GM23338 (cell line): ENCODE results near the gene TMEM170B. TPM values are rescaled to one million over a fixed set of nuclear protein-coding genes. Genes with fewer than 3 reads are reported as not detected.

ENCODE experiments used
- ATAC-seq: fragments of 200-7000 bp; cut with Tn5 transposase; 3 replicates; pipeline ENCODE4 v1.9.1; 2020
- DNase-seq: peaks from one replicate; pipeline ENCODE4 v3.0.0-alpha.2; 2015; ENCODE audit warnings: low spot score
- H2AFZ ChIP-seq: fragments of 200-600 bp; sonication (generic); 2 replicates; pipeline ENCODE4 v1.8.0; 2016; ENCODE audit warnings: antibody characterized with exemption, mild to moderate bottlenecking, moderate library complexity
- H3F3A ChIP-seq: fragments of 200-600 bp; sonication (generic); replicated peaks from 2 replicates; pipeline ENCODE4 v1.8.0; 2017; ENCODE audit warnings: antibody characterized with exemption, mixed run types, low read depth
- H3K27ac ChIP-seq: fragments of 200-600 bp; sonication (generic); 2 replicates; pipeline ENCODE4 v1.6.1; 2016; ENCODE audit warnings: low read depth
- H3K27me3 ChIP-seq: fragments of 200-600 bp; sonication (generic); 2 replicates; pipeline ENCODE4 v1.8.0; 2016; ENCODE audit warnings: mild to moderate bottlenecking, mixed run types, moderate library complexity; ENCODE audit not compliant: insufficient read depth
- H3K36me3 ChIP-seq: fragments of 200-600 bp; sonication (generic); 2 replicates; pipeline ENCODE4 v1.8.0; 2016; ENCODE audit warnings: mild to moderate bottlenecking; ENCODE audit not compliant: insufficient read depth
- H3K4me1 ChIP-seq: fragments of 200-600 bp; sonication (generic); 2 replicates; pipeline ENCODE4 v1.8.0; 2016; ENCODE audit warnings: mild to moderate bottlenecking, moderate library complexity; ENCODE audit not compliant: insufficient read depth
- H3K4me2 ChIP-seq: fragments of 200-600 bp; sonication (generic); 2 replicates; pipeline ENCODE4 v1.7.1; 2017; ENCODE audit warnings: mixed run types
- H3K4me3 ChIP-seq: fragments of 200-600 bp; sonication (generic); 2 replicates; pipeline ENCODE4 v1.6.1; 2016; ENCODE audit warnings: mixed run types
- H3K79me2 ChIP-seq: fragments of 200-600 bp; sonication (generic); replicated peaks from 2 replicates; pipeline ENCODE4 v1.8.0; 2017; ENCODE audit warnings: mild to moderate bottlenecking; ENCODE audit not compliant: insufficient read depth
- H3K9me2 ChIP-seq: fragments of 200-600 bp; sonication (generic); 2 replicates; pipeline ENCODE4 v1.8.0; 2017; ENCODE audit not compliant: insufficient read depth
- H4K20me1 ChIP-seq: fragments of 200-600 bp; sonication (generic); replicated peaks from 2 replicates; pipeline ENCODE4 v1.8.0; 2017; ENCODE audit warnings: mild to moderate bottlenecking; ENCODE audit not compliant: insufficient read depth
- H3K27ac Mint-ChIP-seq: 2 replicates; pipeline ENCODE4 v1.8.0; 2020; ENCODE audit warnings: inconsistent platforms, mild to moderate bottlenecking, moderate library complexity, mixed read lengths
- H3K27me3 Mint-ChIP-seq: 3 replicates; pipeline ENCODE4 v1.8.0; 2022; ENCODE audit warnings: low read depth, mild to moderate bottlenecking, moderate library complexity, mixed read lengths, inconsistent platforms; ENCODE audit not compliant: insufficient read depth, poor library complexity
- H3K36me3 Mint-ChIP-seq: 3 replicates; pipeline ENCODE4 v1.8.0; 2021; ENCODE audit warnings: low read depth, mild to moderate bottlenecking, inconsistent platforms, moderate library complexity, mixed read lengths
- H3K4me1 Mint-ChIP-seq: 3 replicates; pipeline ENCODE4 v1.8.0; 2020; ENCODE audit warnings: mild to moderate bottlenecking, inconsistent platforms, mixed read lengths
- H3K4me3 Mint-ChIP-seq: 3 replicates; pipeline ENCODE4 v1.8.0; 2021; ENCODE audit warnings: moderate library complexity, mild to moderate bottlenecking, inconsistent platforms, mixed read lengths
- H3K9me3 Mint-ChIP-seq: 3 replicates; pipeline ENCODE4 v1.8.0; 2020; ENCODE audit warnings: moderate library complexity, mild to moderate bottlenecking, inconsistent platforms, mixed read lengths
- CREB1 ChIP-seq: fragments of 250-450 bp; sonication (Bioruptor Pico); IDR thresholded peaks from 2 replicates; pipeline ENCODE4 v1.5.0; 2020; ENCODE audit warnings: low read depth, mild to moderate bottlenecking, moderate library complexity
- ETS1 ChIP-seq: IDR thresholded peaks from 2 replicates; pipeline ENCODE4 v1.6.1; 2016; ENCODE audit warnings: antibody characterized with exemption
- EZH2 ChIP-seq: fragments of 200-600 bp; sonication (generic); IDR thresholded peaks from one replicate; pipeline ENCODE4 v1.8.0; 2017; ENCODE audit warnings: antibody characterized with exemption, mild to moderate bottlenecking, low read depth; ENCODE audit not compliant: unreplicated experiment
- EZH2phosphoT487 ChIP-seq: fragments of 200-600 bp; sonication (generic); IDR thresholded peaks from one replicate; pipeline ENCODE4 v1.8.1; 2018; ENCODE audit warnings: antibody characterized with exemption; ENCODE audit not compliant: unreplicated experiment
- JUNB ChIP-seq: IDR thresholded peaks from one replicate; pipeline ENCODE4 v1.6.1; 2016; ENCODE audit warnings: antibody characterized with exemption; ENCODE audit not compliant: unreplicated experiment
- NANOG ChIP-seq: IDR thresholded peaks from 2 replicates; pipeline ENCODE4 v1.6.1; 2016; ENCODE audit warnings: antibody characterized with exemption, borderline replicate concordance
- POLR2AphosphoS5 ChIP-seq: IDR thresholded peaks from 2 replicates; pipeline ENCODE4 v1.6.1; 2016; ENCODE audit warnings: antibody characterized with exemption, low read depth
- REST ChIP-seq: IDR thresholded peaks from one replicate; pipeline ENCODE4 v1.6.1; 2018; ENCODE audit warnings: antibody characterized with exemption; ENCODE audit not compliant: unreplicated experiment
- ZNF114 ChIP-seq: fragments of 250-450 bp; sonication (Bioruptor Pico); IDR thresholded peaks from 2 replicates; pipeline ENCODE4 v1.5.0; 2020; ENCODE audit warnings: mild to moderate bottlenecking, moderate library complexity
- ZNF331 ChIP-seq: fragments of 250-450 bp; sonication (Bioruptor Pico); IDR thresholded peaks from 2 replicates; pipeline ENCODE4 v1.5.0; 2020; ENCODE audit warnings: low read depth, mild to moderate bottlenecking, moderate library complexity
- polyA plus RNA-seq: library from polyadenylated mRNA; unstranded; fragments of >200 nt; fragmentation: Nextera tagmentation; extraction: Ambion mirVana; gene quantifications from 2 replicates; pipeline ENCODE4 v1.2.1, GENCODE V29; 2016
- total RNA-seq: library from RNA; depleted of rRNA; stranded (reverse); fragments of >200 nt; shearing (Covaris generic); gene quantifications from 2 replicates; pipeline ENCODE4 v1.2.3, GENCODE V29; 2014
- TF ChIP-seq, protein P1 (sequence below): fragments of 250-450 bp; sonication (Bioruptor Pico); IDR thresholded peaks from 2 replicates; pipeline ENCODE4 v1.5.0; 2020; ENCODE audit warnings: mild to moderate bottlenecking, moderate library complexity

The TMEM170B gene
- total and polyA plus RNA-seq, 2 experiments from 2014 or later, result 2.0 to 6.9 TPM

GRCh38 chr6:11592294-11592906 is 54.9 kb downstream of the TMEM170B start:
- Histone ChIP-seq H3K9me2 (no peaks in the 10 kb centered on the region), H3K27me3 (no peaks in the 10 kb centered on the region), H4K20me1 (no peaks in the 10 kb centered on the region), H3K4me2 (no peak overlapping the region), H3F3A (no peaks in the 10 kb centered on the region), H3K79me2 (no peaks in the 10 kb centered on the region), H3K4me3 (no peak overlapping the region), H2AFZ (0 out of 2 replicates have a peak overlapping the region, but pooled peaks have one; percentile 32), H3K4me1 (no peaks in the 10 kb centered on the region), H3K36me3 (no peaks in the 10 kb centered on the region), H3K27ac (no peak overlapping the region)
- TF ChIP-seq EZH2phosphoT487 (no peak), ZNF114 (CRISPR knock-in tag) (no peak), ZNF331 (no peak)
- Mint-ChIP-seq H3K27me3 (no peaks in the 10 kb centered on the region), H3K4me1 (peaks cover 4% of the 10 kb centered on the region; the same call in 2 of the 3 replicates), H3K4me3 (no peak overlapping the region), H3K36me3 (peaks cover 10% of the 10 kb centered on the region; the same call in 2 of the 3 replicates), H3K27ac (no peak overlapping the region), H3K9me3 (peaks cover 18% of the 10 kb centered on the region)
- DNase-seq (no peak), ATAC-seq (no peak)

- no peak overlapping the region for H3K4me3 ChIP-seq
- Mint-ChIP-seq H3K27me3 (no peaks in the 10 kb centered on the region), H3K9me3 (peaks cover 16% of the 10 kb centered on the region)
Observed at GRCh38 chr6:11593096-11593495, 55.5 kb downstream of the TMEM170B start.

More at GRCh38 chr6:11593096-11593495, 55.5 kb downstream of the TMEM170B start:
- Histone ChIP-seq H4K20me1 (no peaks in the 10 kb centered on the region), H3K79me2 (no peaks in the 10 kb centered on the region), H3K4me2 (no peak overlapping the region), H3K36me3 (no peaks in the 10 kb centered on the region), H3K4me1 (no peaks in the 10 kb centered on the region), H2AFZ (peak overlapping the region; percentile 52; the same call in 1 of the 2 replicates), H3F3A (no peaks in the 10 kb centered on the region), H3K9me2 (no peaks in the 10 kb centered on the region), H3K27ac (no peak overlapping the region), H3K27me3 (no peaks in the 10 kb centered on the region)
- ATAC-seq, result no peak
- no peak overlapping the region for H3K27ac Mint-ChIP-seq
- DNase-seq, result no peak
- TF ChIP-seq ZNF331 (no peak), NANOG (no peak), ETS1 (no peak), CREB1 (no peak), EZH2phosphoT487 (no peak), EZH2 (no peak), REST (no peak), POLR2AphosphoS5 (no peak), JUNB (no peak)
- TF ChIP-seq, protein P1, sequence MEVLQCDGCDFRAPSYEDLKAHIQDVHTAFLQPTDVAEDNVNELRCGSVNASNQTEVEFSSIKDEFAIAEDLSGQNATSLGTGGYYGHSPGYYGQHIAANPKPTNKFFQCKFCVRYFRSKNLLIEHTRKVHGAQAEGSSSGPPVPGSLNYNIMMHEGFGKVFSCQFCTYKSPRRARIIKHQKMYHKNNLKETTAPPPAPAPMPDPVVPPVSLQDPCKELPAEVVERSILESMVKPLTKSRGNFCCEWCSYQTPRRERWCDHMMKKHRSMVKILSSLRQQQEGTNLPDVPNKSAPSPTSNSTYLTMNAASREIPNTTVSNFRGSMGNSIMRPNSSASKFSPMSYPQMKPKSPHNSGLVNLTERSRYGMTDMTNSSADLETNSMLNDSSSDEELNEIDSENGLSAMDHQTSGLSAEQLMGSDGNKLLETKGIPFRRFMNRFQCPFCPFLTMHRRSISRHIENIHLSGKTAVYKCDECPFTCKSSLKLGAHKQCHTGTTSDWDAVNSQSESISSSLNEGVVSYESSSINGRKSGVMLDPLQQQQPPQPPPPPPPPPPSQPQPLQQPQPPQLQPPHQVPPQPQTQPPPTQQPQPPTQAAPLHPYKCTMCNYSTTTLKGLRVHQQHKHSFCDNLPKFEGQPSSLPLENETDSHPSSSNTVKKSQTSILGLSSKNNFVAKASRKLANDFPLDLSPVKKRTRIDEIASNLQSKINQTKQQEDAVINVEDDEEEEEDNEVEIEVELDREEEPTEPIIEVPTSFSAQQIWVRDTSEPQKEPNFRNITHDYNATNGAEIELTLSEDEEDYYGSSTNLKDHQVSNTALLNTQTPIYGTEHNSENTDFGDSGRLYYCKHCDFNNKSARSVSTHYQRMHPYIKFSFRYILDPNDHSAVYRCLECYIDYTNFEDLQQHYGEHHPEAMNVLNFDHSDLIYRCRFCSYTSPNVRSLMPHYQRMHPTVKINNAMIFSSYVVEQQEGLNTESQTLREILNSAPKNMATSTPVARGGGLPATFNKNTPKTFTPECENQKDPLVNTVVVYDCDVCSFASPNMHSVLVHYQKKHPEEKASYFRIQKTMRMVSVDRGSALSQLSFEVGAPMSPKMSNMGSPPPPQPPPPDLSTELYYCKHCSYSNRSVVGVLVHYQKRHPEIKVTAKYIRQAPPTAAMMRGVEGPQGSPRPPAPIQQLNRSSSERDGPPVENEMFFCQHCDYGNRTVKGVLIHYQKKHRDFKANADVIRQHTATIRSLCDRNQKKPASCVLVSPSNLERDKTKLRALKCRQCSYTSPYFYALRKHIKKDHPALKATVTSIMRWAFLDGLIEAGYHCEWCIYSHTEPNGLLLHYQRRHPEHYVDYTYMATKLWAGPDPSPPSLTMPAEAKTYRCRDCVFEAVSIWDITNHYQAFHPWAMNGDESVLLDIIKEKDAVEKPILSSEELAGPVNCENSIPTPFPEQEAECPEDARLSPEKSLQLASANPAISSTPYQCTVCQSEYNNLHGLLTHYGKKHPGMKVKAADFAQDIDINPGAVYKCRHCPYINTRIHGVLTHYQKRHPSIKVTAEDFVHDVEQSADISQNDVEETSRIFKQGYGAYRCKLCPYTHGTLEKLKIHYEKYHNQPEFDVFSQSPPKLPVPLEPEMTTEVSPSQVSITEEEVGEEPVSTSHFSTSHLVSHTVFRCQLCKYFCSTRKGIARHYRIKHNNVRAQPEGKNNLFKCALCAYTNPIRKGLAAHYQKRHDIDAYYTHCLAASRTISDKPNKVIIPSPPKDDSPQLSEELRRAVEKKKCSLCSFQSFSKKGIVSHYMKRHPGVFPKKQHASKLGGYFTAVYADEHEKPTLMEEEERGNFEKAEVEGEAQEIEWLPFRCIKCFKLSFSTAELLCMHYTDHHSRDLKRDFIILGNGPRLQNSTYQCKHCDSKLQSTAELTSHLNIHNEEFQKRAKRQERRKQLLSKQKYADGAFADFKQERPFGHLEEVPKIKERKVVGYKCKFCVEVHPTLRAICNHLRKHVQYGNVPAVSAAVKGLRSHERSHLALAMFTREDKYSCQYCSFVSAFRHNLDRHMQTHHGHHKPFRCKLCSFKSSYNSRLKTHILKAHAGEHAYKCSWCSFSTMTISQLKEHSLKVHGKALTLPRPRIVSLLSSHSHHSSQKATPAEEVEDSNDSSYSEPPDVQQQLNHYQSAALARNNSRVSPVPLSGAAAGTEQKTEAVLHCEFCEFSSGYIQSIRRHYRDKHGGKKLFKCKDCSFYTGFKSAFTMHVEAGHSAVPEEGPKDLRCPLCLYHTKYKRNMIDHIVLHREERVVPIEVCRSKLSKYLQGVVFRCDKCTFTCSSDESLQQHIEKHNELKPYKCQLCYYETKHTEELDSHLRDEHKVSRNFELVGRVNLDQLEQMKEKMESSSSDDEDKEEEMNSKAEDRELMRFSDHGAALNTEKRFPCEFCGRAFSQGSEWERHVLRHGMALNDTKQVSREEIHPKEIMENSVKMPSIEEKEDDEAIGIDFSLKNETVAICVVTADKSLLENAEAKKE (CRISPR knock-in tag), result no peak
- H3K4me1 Mint-ChIP-seq, result peaks cover 4% of the 10 kb centered on the region; the same call in 2 of the 3 replicates
- H3K36me3 Mint-ChIP-seq, result peaks cover 10% of the 10 kb centered on the region; the same call in 2 of the 3 replicates
- H3K4me3 Mint-ChIP-seq, result no peak overlapping the region
